Caki2 (cell line): ENCODE measurements around the gene PILRB. TPM values are rescaled to one million over a fixed set of nuclear protein-coding genes. Genes with fewer than 3 reads are reported as not detected.
"Not testable (repeated sequence)": the region's sequence is repeated elsewhere in the genome, so short reads cannot be mapped to it uniquely, and the experiment has no call there.

ENCODE experiments used
- DNase-seq: peaks from one replicate; pipeline ENCODE4 v3.0.0-alpha.2; 2015; ENCODE audit warnings: low read depth
- in situ Hi-C: cut with HindIII; loops from 2 replicates; pipeline ENCODE4 v1.10.0; 2016; ENCODE audit warnings: low sequenced_read_pairs, low pct_unique_long_range_greater_than_20kb, mixed read lengths
- total RNA-seq: library from RNA; depleted of rRNA; stranded (reverse); fragments of >200 nt; shearing (Covaris generic); gene quantifications from 2 replicates; pipeline ENCODE4 v1.2.3, GENCODE V29; 2014; ENCODE audit warnings: low replicate concordance

PILRB gene
- total RNA-seq, 1 experiment from 2014 or later, result 15.0 TPM

DNA sequence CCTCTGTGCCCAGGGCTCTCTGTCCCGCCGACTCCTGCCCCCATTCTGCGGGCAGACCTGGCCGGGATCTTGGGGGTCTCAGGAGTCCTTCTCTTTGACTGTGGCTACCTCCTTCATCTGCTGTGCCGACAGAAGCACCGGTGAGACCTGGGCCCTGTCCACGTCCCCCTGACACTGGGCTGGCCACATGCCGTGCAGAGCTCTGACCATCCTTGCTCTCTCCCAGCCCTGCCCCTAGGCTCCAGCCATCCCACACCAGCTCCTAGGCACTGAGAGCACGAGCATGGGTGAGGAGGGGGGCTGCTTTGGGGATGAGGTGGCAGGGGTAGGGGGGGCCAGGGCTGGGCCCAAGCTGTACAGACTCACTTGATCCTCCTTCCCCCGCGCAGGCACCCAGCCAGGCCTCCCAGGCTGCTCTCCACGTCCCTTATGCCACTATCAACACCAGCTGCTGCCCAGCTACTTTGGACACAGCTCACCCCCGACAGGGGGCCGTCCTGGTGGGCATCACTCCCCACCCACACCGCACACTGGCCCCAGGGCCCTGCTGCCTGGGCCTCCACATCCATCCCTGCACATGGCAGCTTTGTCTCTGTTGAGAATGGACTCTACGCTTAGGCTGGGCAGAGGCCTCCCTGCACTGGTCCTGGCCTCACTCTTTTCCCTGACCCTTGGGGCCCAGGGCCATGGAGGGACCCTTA lies 4.8 kb upstream of the PILRB start:
- DNase-seq, result no peak
- in situ Hi-C loops, result no loop called here

DNA sequence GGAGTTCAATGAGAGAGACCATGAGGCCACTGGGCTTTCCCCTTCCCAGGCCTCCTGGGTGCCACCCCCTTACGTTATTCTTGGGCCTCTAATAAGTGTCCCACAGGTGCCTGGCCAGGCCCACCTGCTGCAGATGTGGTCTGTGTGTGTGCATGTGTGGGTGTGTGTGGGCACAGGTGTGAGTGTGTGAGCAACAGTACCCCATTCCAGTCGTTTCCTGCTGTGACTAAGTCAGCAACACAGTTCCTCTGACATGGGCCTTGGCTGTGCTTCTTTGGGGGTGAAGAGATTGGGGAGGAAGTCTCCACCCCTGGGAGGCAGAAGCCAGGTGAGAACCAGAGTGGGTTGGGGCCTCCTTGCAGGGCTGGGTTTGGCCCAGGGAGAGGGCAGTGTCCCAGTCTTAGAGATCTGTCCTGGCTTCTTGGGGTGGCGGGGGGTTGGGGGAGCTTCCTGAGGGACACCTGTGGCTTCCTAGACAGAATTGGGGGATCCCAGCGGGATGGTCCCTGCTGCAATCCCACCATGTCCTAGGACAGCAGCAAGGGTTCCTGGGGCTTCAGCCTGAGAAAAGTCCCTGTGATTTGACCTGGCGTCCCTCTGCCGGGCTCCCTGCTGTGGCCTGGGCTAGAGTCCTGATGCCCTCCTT lies 4.1 kb upstream of the PILRB start:
- DNase-seq, result no peak

DNA sequence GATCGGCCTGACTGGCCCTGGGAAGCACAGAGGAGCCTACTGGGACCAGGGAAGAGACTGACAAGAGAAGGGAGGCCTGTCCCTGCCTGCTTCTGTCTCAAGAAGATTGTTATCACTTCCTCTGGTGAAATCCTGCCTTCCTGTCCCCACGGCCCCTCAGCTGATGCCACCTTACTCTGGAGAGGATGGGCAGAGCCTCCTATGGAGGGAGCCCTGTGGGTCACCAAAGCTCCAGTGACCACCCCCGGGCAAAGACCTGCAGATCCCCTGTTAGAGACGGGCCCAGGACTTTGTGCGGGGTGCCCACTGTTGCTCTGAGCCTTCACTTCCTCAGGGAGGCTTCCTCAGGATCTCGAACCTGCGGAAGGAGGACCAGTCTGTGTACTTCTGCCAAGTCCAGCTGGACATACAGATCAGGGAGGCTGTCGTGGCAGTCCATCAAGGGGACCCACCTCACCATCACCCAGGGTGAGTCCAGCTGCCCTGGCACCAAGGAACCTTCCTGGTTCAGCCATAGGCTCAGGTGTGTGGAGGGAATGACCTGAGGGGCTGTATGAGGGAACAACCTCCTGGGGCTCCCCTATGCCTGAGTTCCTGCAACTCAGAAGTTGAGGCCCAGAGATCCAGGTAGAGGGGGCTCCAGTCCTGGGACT lies 1.4 kb upstream of the PILRB start:
- no peak for DNase-seq
- in situ Hi-C loops, result no loop called here

More for the DNA sequence above, 4.1 kb upstream of the PILRB start:
- in situ Hi-C loops, result no loop called here

DNA sequence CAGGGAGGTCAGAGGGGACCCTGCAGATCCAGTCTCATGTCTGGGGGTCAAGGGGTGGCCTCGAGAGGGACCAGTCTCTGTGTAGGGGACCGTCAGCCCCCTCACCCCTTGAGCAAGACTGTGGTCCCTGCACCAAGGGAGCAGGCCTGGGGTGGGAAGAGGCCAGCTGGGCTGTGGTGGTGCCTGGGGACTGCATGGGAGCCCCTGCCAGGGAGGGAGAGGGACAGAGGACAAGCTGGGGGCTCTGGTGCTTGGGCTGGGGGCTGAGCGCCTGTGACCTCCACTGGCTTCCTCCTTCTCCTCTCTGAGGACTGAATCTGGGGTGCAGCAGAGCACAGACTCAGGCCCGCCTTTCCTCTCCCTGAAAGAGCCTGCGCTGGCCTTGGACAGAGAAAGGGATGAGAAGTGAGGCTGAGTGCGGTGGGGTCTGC lies 771 bp upstream of the PILRB start:
- no peak for DNase-seq
- in situ Hi-C loops, result no loop called here

DNA sequence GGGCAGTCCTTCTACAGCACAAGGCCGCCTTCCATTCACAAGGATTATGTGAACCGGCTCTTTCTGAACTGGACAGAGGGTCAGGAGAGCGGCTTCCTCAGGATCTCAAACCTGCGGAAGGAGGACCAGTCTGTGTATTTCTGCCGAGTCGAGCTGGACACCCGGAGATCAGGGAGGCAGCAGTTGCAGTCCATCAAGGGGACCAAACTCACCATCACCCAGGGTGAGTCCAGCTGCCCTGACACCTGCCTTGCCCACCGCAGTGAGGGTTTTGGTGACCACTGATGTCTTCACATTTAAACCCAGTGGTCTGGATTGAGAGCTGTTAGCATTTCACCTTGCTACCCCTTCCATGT lies 918 bp downstream of the PILRB start:
- DNase-seq, result no peak
- in situ Hi-C loops, result no loop called here

DNA sequence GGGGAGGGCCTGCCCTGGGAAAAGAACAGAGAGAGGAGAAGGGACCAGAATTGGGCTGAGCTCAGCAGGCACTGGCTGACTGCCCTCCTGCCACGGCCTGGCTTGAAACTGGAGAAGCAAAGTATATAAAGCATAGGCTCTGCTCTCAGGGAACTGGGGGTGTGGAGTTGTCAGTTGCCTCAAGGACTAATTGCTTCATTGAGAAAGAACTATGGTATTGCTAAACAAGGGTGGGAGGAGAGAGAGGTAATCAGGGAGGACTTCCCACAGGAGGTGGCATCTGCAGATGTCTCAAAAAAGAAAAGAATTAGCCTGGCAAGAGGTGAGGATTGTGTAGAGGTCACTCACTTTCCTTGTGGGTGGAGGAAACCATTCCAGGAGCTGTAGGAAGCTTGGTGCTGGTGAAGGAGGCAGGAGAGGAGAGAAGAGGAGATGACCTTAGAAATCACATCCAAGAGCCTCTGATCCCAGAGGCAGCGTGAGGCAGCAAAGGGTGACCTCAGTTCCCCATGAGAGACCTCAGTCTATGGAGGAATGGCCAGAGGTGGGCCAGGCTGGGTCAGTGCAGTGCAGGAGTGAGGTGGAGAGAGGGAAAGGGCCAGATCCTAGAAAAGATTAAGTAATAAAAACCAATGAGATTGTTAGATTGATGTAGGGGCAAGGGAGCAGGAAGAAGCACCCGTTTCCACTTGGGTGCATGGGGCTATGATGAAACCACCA lies 2.4 kb downstream of the PILRB start:
- in situ Hi-C loops, result no loop called here
- DNase-seq, result no peak

DNA sequence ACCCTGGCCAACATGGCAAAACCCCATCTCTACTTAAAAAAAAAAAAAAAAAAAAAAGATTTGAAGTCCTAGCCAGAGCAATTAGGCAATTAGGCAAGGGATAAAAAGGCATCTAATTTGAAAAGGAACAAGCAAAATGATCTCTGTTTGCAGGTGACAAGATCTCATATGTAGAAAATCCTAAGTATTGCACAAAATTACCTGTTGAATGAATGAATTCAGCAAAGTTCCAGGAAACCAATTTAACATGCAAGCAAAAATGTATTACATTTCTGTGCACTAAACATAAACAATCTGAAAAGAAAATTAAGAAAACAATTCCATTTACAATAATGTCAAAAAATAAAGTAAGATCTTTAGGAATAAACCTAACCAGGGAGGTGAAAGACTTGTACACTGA lies 5.2 kb downstream of the PILRB start:
- no peak for DNase-seq
- in situ Hi-C loops, result no loop called here

DNA sequence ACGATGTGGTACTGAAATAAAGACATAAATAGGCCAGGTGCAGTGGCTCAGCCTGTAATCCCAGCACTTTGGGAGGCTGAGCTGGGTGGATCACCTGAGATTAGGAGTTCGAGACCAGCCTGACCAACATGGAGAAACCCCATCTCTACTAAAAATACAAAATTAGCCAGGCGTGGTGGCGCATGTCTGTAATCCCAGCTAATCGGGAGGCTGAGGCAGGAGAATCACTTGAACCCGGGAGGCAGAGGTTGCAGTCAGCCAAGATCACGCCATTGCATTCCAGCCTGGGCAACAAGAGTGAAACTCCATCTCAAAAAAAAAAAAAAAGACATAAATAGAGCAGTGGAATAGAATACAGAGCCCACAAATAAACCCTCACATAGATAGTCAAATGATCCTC lies 5.9 kb downstream of the PILRB start:
- DNase-seq, in situ Hi-C loops: not testable (repeated sequence)

DNA sequence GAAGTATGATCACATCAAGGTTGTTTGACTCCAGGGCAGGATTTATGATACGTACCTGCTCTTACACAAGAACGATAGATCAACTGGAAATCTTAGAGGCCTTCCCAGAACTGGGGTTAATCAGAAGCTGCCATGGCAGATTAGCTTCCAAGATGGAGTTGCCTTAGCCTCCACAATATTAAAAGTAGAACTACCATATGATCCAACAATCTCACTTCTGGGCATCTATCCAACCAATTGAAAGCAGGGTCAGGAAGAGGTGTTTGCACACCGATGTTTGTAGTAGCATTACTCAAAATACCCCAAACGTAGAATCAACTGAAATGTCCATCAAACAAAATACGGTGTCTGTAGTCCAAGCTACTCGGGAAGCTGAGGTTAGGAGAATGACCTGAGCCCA lies 6.6 kb downstream of the PILRB start:
- in situ Hi-C loops, result no loop called here
- DNase-seq, result no peak

DNA sequence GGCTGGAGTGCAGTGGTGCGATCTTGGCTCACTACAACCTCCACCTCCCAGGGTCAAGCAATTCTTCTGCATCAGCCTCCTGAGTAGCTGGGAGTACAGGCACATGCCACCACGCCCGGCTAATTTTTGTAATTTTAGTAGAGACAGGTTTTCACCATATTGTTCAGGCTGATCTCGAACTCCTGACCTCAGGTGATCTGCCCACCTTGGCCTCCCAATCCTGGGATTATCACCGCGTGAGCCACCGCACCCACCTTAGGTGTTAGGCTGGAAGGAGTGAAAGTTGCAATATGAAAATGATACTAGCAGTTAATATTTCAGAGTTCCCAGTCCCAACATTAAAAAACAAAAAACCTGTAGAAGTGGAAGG lies 8.1 kb downstream of the PILRB start:
- DNase-seq, in situ Hi-C loops: not testable (repeated sequence)

DNA sequence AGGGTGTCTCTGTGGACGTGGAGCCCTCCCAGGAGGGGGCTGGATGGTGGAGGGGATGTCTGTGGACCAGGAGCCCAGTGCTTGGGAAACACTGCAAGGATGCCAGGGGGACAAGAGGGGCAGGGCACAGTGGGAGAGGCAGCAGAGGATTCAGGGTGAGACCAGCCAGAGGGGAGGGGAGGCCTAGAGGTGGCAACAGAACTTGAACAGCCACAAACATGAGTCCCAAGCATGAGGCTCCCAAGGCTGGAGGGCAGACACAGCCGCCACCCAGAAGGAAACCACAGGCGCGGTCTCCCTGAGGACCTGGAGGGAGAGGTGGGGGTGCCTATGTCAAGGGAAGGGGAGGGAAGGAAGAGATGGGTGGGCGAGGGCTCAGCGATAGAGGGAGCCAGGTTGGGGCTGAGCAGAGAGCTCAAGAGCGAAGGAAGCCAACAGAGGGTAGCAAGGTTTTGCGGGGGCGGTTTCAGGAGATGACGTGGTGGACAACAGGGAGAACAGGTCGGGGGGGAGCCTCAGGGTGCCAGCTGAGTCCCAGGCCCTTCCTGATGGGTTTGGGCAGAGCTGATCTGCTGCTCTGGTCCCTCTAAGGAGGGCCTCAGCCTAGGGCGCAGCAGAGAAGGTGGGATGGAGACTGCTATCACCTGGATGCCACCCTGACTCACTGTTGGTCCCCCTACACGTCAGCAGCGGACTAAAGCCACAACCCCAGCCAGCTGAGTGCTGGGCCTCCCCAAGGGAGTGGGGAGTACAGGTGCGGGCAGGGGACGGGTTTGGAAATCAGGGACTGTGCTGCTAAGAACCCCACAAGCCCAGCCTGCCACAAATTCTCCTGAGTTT lies 8.7 kb downstream of the PILRB start:
- in situ Hi-C loops, result no loop called here
- DNase-seq, result no peak

DNA sequence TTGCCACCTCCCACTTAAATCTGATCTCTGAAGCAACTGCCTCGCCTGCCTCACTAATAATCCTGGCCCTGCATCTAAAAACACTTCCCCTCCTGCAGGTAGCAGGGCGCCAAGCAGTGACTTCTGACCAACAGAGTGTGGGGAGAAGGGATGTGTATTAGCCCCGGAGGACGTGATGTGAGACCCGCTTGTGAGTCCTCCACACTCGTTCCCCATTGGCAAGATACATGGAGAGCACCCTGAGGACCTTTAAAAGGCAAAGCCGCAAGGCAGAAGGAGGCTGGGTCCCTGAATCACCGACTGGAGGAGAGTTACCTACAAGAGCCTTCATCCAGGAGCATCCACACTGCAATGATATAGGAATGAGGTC lies 9.3 kb downstream of the PILRB start:
- in situ Hi-C loops, result no loop called here
- no peak for DNase-seq

DNA sequence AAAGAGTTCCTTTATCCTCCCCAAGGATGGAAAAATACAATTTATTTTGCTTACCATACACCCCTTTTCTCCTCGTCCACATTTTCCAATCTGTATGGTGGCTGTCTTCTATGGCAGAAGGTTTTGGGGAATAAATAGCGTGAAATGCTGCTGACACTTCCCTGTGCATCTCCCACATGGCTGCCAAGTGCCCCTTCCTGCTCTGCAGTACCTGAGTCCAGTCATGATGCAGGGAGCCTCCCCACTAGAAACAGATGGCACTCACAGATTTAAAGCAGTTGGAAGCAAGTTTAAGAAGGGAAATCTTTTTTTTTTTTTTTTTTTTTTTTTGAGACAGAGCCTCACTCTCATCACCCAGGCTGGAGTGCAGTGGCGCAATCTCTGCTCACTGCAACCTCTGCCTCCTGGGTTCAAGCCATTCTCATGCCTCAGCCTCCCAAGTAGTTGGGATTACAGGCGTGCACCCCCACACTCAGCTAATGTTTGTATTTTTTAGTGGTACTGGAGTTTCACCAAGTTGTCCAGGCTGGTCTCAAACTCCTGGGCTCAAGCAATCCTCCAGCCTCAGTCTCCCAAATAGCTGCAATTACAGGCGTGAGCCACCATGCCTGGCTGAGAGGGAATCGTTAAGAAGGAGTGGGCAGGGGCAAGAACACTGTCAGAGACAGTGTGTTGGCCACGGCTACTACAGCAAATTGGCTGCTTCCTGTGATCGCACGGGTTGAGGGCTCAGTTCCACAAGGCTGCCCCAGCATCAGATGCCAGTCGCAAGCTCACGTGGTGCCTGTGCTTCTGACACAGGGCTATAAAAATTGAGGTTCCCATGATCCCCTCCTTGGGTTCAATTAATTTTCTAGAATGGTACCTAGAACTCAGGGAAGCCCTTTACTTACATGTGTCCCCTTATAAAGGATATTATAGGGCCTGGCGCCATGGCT lies 10.0 kb downstream of the PILRB start:
- DNase-seq, result no peak

DNA sequence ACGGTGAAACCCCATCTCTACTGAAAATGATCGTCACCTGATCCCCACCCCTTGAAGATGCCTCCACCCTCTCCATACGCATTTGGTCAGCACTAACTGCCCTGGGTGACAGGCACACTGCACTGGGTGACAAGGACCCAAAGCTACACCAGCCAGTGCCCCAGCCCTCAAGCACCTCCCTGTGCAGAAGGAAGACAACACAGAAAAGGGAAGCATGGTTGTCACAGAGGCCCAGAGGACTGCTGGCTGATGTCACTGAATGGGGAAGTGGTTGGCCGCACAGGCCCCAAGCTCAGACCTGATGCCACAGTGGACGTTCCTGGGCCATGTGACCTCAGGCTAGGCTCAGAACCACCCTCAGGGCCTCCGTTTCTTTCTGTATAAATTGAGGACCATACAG lies 11.2 kb downstream of the PILRB start:
- in situ Hi-C loops, result no loop called here
- DNase-seq, result no peak

More for the DNA sequence above, 10.0 kb downstream of the PILRB start:
- in situ Hi-C loops, result no loop called here

DNA sequence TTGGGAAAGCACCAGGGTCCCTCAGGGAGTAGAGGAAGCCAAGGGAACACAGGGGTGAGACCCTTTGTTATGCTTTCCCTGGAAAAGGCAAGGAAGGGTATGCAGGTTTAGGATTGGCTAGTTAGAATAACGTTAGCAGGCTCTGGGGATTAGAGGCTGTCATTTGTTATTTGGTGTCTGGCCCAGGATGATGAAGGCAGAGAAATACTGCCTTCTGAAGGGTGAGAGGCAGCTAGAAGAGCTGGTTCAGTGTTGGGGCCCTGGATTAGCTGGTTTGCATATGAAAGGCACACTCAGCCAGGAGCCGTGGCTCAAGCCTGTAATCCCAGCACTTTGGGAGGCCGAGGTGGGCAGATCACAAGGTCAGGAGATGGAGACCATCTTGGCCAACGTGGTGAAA lies 12.4 kb downstream of the PILRB start:
- DNase-seq, result no peak
- in situ Hi-C loops, result no loop called here

DNA sequence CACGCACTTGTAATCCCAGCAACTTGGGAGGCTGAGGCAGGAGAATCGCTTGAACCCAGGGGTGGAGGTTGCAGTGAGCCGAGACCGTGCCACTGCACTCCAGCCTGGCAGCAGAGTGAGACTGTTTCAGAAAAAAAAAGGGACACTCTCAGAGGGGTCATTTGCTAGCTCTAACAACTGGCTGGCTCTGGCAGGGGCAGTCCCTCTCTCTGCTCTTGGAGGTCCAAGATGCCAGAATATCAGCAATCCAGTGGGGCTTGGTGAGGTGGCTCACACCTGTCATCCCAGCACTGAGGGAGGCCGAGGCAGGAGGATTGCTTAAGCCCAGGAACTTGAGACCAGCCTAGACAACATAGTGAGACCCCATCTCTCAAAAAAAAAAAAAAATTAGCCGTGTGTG lies 12.8 kb downstream of the PILRB start:
- DNase-seq, result no peak
- in situ Hi-C loops, result no loop called here

DNA sequence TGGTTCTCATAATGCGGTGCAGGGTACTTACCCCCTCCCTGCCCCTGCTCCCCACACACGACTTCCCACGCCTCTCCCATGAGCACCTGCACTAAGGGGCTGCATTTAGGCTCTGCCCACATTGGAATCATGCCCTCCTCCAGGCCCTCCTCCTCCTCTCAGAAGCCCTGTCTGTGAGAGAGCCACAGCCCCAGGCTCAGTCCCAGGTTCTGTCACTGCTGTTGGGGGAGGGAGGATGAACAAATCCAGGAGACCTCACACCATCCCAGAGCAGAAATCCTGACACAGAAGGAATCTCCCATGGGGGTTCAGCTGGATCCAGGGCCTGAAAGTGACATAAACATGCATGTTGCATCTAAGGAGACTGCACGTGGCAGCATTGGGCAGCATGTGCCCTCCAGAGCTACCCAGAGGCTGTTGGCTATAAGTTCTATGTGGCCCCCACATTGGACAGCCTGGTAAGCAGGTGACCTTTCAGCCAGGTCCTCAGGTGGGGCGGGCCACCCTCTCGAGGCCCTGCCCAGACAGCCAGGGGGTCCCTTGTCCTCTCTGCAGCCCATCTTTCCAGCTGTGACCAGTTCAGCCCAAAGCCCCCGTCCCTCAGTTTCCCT lies 13.7 kb downstream of the PILRB start:
- in situ Hi-C loops, result no loop called here
- no peak for DNase-seq
